SH-SY5Y (cell line): Measurements from ENCODE around the gene TMEM135.

Experiments used
- GATA2 ChIP-seq: IDR thresholded peaks from 2 replicates; pipeline ENCODE4 v1.6.1; 2011; ENCODE audit warnings: mild to moderate bottlenecking, low read depth, low read length
- GATA3 ChIP-seq: IDR thresholded peaks from 2 replicates; pipeline ENCODE4 v1.6.1; 2011; ENCODE audit warnings: low read depth, mild to moderate bottlenecking, low read length, moderate library complexity

DNA sequence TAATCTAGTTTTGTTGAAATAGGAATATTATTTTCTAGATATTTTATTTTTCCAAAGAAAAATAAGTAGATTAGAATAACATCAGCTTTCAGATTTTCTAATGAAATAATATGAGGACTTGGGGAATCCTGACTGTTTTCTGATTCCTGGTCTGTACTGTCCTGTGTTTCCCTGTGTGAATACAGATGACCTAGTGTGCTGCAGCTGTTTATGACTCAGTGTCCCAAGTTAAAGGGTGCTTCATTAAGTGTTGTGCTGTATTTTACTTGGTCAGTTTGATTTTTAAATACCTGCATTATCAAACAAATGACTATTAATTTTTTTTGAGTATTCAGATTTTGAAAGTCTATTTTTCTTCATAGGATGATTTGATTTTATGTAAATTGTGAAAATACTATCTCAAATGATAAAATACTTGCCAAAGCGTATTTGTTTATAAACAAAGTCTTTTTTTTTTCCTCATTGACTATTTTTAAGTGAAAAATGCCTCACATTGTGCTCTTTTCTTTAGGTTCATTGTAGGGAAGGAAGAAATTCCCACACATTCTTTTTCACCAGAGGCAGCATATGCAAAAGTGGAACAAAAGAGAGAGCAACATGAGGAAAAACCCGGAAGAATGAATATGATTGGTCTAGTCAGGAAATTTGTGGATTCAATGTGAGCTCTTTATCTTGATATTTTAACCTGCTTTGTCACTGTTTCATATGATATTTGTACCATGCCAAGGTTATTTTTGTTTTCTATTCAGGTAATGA, 264.2 kb downstream of the TMEM135 start:
- TF ChIP-seq GATA2 (no peak), GATA3 (no peak)
